HepG2 (cell line): ENCODE measurements around the gene ADM5. TPM values are rescaled to one million over a fixed set of nuclear protein-coding genes. Genes with fewer than 3 reads are reported as not detected.

Source experiments
- ATAC-seq: fragments of 200-7000 bp; cut with Tn5 transposase; 3 replicates; pipeline ENCODE4 v1.9.1; 2020; ENCODE audit warnings: mild to moderate bottlenecking, moderate library complexity
- BruUV-seq: library from RNA; stranded (reverse); fragments of 400-500 nt; replicated peaks from 2 replicates; lab custom pipeline; 2021; lab: Mats Ljungman, UMichigan
- CTCF ChIA-PET: fragments of 300-600 bp; formaldehyde crosslinking; extraction: SDS; loops from one replicate; lab custom pipeline; 2021; ENCODE audit warnings: low total read pairs, inconsistent platforms, low intra/inter-chr PET ratio; lab: Yijun Ruan, JAX
- POLR2A ChIA-PET: fragments of 350-600 bp; sonication (Branson Sonifier 250); formaldehyde crosslinking; loops from one replicate; lab custom pipeline; 2020; ENCODE audit warnings: antibody characterized with exemption, inconsistent platforms; lab: Yijun Ruan, JAX
- DNase-seq: peaks from one replicate; pipeline ENCODE4 v3.0.0-alpha.2; 2015; ENCODE audit warnings: low spot score
- FAIRE-seq: peaks from 3 replicates; lab custom pipeline; 2011; peaks lifted over from hg19 to GRCh38; lab: Jason Lieb, UNC
- H2AFZ ChIP-seq: one replicate; pipeline ENCODE4 v1.6.1; 2011; ENCODE audit warnings: low read length, inconsistent platforms
- H3K27ac ChIP-seq: fragments of 300-600 bp; 3 replicates; pipeline ENCODE4 v1.8.0; 2011; ENCODE audit warnings: mixed run types, mild to moderate bottlenecking, mixed read lengths, low read length, inconsistent platforms; ENCODE audit not compliant: insufficient read depth; ENCODE audit errors: extremely low read length
- H3K27me3 ChIP-seq, 2 experiments: fragments of 200-600 bp in 1 of 2; 2 replicates in 1 of 2; 3 replicates in 1 of 2; pipeline versions ENCODE4 v1.6.0 to v1.8.0; 2011; ENCODE audit warnings: low read length in 2 of 2, mild to moderate bottlenecking in 2 of 2, moderate library complexity in 2 of 2, inconsistent platforms in 1 of 2; ENCODE audit not compliant: insufficient read depth in 2 of 2, control insufficient read depth in 1 of 2
- H3K36me3 ChIP-seq, 2 experiments: fragments of 200-600 bp in 1 of 2; replicated peaks in 1 of 2; 2 replicates in 1 of 2; 3 replicates in 1 of 2; pipeline versions ENCODE4 v1.5.1 to v1.8.0; 2011; ENCODE audit warnings: low read length in 2 of 2, inconsistent platforms in 1 of 2; ENCODE audit not compliant: insufficient read depth in 2 of 2, control insufficient read depth in 1 of 2
- H3K4me1 ChIP-seq: 2 replicates; pipeline ENCODE4 v1.5.1; 2012; ENCODE audit warnings: low read length, inconsistent platforms; ENCODE audit not compliant: insufficient read depth
- H3K4me2 ChIP-seq: 2 replicates; pipeline ENCODE4 v1.6.0; 2011; ENCODE audit warnings: low read depth, low read length, inconsistent platforms
- H3K4me3 ChIP-seq, 3 experiments: fragments of 200-600 bp in 1 of 3; sonication (generic), shearing (Covaris generic) in 1 of 3; replicated peaks in 1 of 3; 2 replicates each; pipeline ENCODE4 v1.5.1; 2011 to 2016; ENCODE audit warnings: low read length in 3 of 3, inconsistent platforms in 2 of 3, low read depth in 2 of 3, mild to moderate bottlenecking in 2 of 3, control low read depth in 1 of 3, mixed read lengths in 1 of 3; ENCODE audit not compliant: insufficient read depth in 1 of 3
- H3K79me2 ChIP-seq: one replicate; pipeline ENCODE4 v1.6.1; 2011; ENCODE audit warnings: low read length, inconsistent platforms; ENCODE audit not compliant: insufficient read depth
- H3K9ac ChIP-seq: 2 replicates; pipeline ENCODE4 v1.6.0; 2011; ENCODE audit warnings: mild to moderate bottlenecking, low read depth, low read length, inconsistent platforms; ENCODE audit not compliant: insufficient read depth
- H3K9me3 ChIP-seq: 2 replicates; pipeline ENCODE4 v1.5.1; 2012; ENCODE audit warnings: mild to moderate bottlenecking, low read length
- H4K20me1 ChIP-seq: 2 replicates; pipeline ENCODE4 v1.6.0; 2011; ENCODE audit warnings: inconsistent platforms, mild to moderate bottlenecking, low read length, moderate library complexity; ENCODE audit not compliant: insufficient read depth
- AGO2 ChIP-seq: fragments of 200-400 bp; formaldehyde crosslinking; optimal IDR thresholded peaks from 2 replicates; pipeline ENCODE3; 2017; ENCODE audit warnings: mild to moderate bottlenecking, low read depth, low read length, moderate library complexity
- GATAD1 ChIP-seq: IDR thresholded peaks from 2 replicates; pipeline ENCODE4 v1.6.1; 2016; ENCODE audit warnings: missing genetic modification reagents, missing compliant biosample characterization
- MXI1 ChIP-seq: IDR thresholded peaks from 3 replicates; pipeline ENCODE4 v1.6.1; 2012; ENCODE audit warnings: low read depth, low read length, inconsistent platforms, borderline replicate concordance
- NFE2L2 ChIP-seq: fragments of 150-350 bp; IDR thresholded peaks from 2 replicates; pipeline ENCODE4 v1.6.1; 2014; ENCODE audit warnings: low read length
- POLR2A ChIP-seq, 2 experiments: IDR thresholded peaks; 2 replicates each; pipeline ENCODE4 v1.6.1; 2011; ENCODE audit warnings: low read depth in 2 of 2, low read length in 2 of 2, mild to moderate bottlenecking in 1 of 2, moderate library complexity in 1 of 2; ENCODE audit not compliant: insufficient read depth in 1 of 2
- POLR2AphosphoS2 ChIP-seq: IDR thresholded peaks from 2 replicates; pipeline ENCODE4 v1.6.1; 2011; ENCODE audit warnings: low read depth, low read length, improper control_type of control experiment
- RBFOX2 ChIP-seq: fragments of 200-400 bp; formaldehyde crosslinking; IDR thresholded peaks from 2 replicates; pipeline ENCODE4 v1.6.1; 2017; ENCODE audit warnings: low read depth, mild to moderate bottlenecking, low read length
- REPIN1 ChIP-seq: sonication (generic); formaldehyde crosslinking; IDR thresholded peaks from 2 replicates; pipeline ENCODE4 v1.8.0; 2022; ENCODE audit warnings: missing genetic modification reagents, low read depth, mild to moderate bottlenecking, borderline replicate concordance
- ZBTB3 ChIP-seq: sonication (generic); formaldehyde crosslinking; IDR thresholded peaks from 2 replicates; pipeline ENCODE4 v1.4.0; 2020; ENCODE audit warnings: low read depth, mild to moderate bottlenecking, moderate library complexity, missing genetic modification reagents, borderline replicate concordance
- WGBS: methylation state at CpG from one replicate; pipeline ENCODE4 v1.1.6; 2017; ENCODE audit warnings: low lambda C conversion rate; 5-methylcytosine and 5-hydroxymethylcytosine counted together
- in situ Hi-C: cut with HindIII; loops from 2 replicates; pipeline ENCODE4 v1.10.0; 2017; ENCODE audit warnings: low pct_unique_long_range_greater_than_20kb; ENCODE audit not compliant: extremely low pct_ligation_motif_present
- intact Hi-C: fragments of 100-400 bp; cut with micrococcal nuclease; formaldehyde crosslinking; loops from one replicate; pipeline ENCODE4 v1.10.0; 2022; ENCODE audit not compliant: unreplicated experiment
- polyA plus RNA-seq, 8 experiments: library from polyadenylated mRNA; depleted of rRNA in 3 of 8; stranded (reverse) in 7 of 8; unstranded in 1 of 8; fragments of >200 nt; fragmentation: Illumina TruSeq in 4 of 8; extraction: Trizol in 4 of 8; gene quantifications; 2 replicates each; pipeline versions ENCODE4 v1.2.1 to v1.2.3, GENCODE V29; 2011 to 2016; ENCODE audit warnings: low read depth in 4 of 8, missing spikeins in 1 of 8, mixed read lengths in 1 of 8; ENCODE audit not compliant: insufficient read depth in 1 of 8
- total RNA-seq, 5 experiments: library from RNA; depleted of rRNA; stranded (reverse); fragments of >200 nt; fragmentation: Illumina TruSeq; extraction: Trizol; gene quantifications; 2 replicates each; pipeline ENCODE4 v1.2.3, GENCODE V29; 2016; ENCODE audit warnings: low read depth in 1 of 5
- TF ChIP-seq, protein P1 (sequence below): sonication (generic); formaldehyde crosslinking; IDR thresholded peaks from 2 replicates; pipeline ENCODE4 v1.5.0; 2020; ENCODE audit warnings: missing genetic modification reagents, mild to moderate bottlenecking, borderline replicate concordance
- TF ChIP-seq, protein P2 (sequence below): sonication (generic); formaldehyde crosslinking; IDR thresholded peaks from 2 replicates; pipeline ENCODE4 v1.4.0; 2020; ENCODE audit warnings: low read depth, mild to moderate bottlenecking, missing genetic modification reagents

Gene ADM5
- total and polyA plus RNA-seq, 2 of the 13 experiments (the other 11 are each of a cell fraction or from before 2014, with no cell fraction given), result 2.7 to 4.1 TPM

- FAIRE-seq, result no peak
- peaks cover 22% of the 10 kb centered on the region for H4K20me1 ChIP-seq
- peaks cover 13% of the 10 kb centered on the region for H3K4me1 ChIP-seq
- no peak overlapping the region for H2AFZ ChIP-seq
- ATAC-seq, result no peak
- no peaks in the 10 kb centered on the region for H3K9me3 ChIP-seq
- intact Hi-C loops, result no loop called here
- BruUV-seq, result no TSS peak
- no peak overlapping the region for H3K27ac ChIP-seq
- 98% methylated on average over 10 of the region's 13 CpGs for WGBS
- in situ Hi-C loops, result no loop called here
- no peak overlapping the region for H3K9ac ChIP-seq
- peaks cover 22 to 66% of the 10 kb centered on the region in 2 experiments for H3K36me3 ChIP-seq
- H3K4me2 ChIP-seq, result no peak overlapping the region
- DNase-seq, result no peak
- H3K27me3 ChIP-seq, result no peaks in the 10 kb centered on the region
- peaks cover 16% of the 10 kb centered on the region for H3K79me2 ChIP-seq
- ChIA-PET CTCF (no interaction called here), POLR2A (interaction anchor here (1.2 to 1.5 kb wide), 2 partner anchors 9 to 166 kb away, joined by 3 to 5 read pairs; partner anchors contain the start of gene PTOV1)
- H3K4me3 ChIP-seq, result no peak overlapping the region
- 0 out of 2 replicates have a peak, but pooled peaks have one; percentile 39 for TF ChIP-seq POLR2AphosphoS2
- TF ChIP-seq REPIN1 (CRISPR knock-in tag), result no peak
These were observed 4.3 kb upstream of the ADM5 start for GRCh38 chr19:49684983-49685553.

GRCh38 chr19:49685845-49686332 is 3.5 kb upstream of the ADM5 start:
- POLR2A ChIA-PET, result interaction anchor here (1.2 to 1.5 kb wide), 2 partner anchors 10 to 165 kb away, joined by 3 to 5 read pairs; partner anchors contain the start of gene PTOV1
- H3K36me3 ChIP-seq, result peaks cover 25 to 64% of the 10 kb centered on the region in 2 experiments
- no peak overlapping the region for H3K27ac ChIP-seq
- intact Hi-C loops (no loop called here), in situ Hi-C loops (no loop called here)
- TF ChIP-seq, protein P1, sequence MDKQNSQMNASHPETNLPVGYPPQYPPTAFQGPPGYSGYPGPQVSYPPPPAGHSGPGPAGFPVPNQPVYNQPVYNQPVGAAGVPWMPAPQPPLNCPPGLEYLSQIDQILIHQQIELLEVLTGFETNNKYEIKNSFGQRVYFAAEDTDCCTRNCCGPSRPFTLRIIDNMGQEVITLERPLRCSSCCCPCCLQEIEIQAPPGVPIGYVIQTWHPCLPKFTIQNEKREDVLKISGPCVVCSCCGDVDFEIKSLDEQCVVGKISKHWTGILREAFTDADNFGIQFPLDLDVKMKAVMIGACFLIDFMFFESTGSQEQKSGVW (CRISPR knock-in tag), result no peak
- TF ChIP-seq ZBTB3, result no peak
- TF ChIP-seq NFE2L2, result no peak
- TF ChIP-seq POLR2A (IDR thresholded peaks at IDR 0.05; ENCODE audit: insufficient read depth in 1 of 2, low read depth in 2 of 2, low read length in 2 of 2), result 0 out of 4 replicates have a peak, but pooled peaks of 1 of the 2 experiments have one; percentile 32
- TF ChIP-seq, protein P2, sequence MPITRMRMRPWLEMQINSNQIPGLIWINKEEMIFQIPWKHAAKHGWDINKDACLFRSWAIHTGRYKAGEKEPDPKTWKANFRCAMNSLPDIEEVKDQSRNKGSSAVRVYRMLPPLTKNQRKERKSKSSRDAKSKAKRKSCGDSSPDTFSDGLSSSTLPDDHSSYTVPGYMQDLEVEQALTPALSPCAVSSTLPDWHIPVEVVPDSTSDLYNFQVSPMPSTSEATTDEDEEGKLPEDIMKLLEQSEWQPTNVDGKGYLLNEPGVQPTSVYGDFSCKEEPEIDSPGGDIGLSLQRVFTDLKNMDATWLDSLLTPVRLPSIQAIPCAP, result no peak
- TF ChIP-seq GATAD1 (CRISPR knock-in tag), result no peak
- TF ChIP-seq AGO2, result peak; percentile 62
- TF ChIP-seq MXI1, result no peak
- 0 out of 2 replicates have a peak, but pooled peaks have one; percentile 31 for TF ChIP-seq RBFOX2
- H3K79me2 ChIP-seq, result peaks cover 9% of the 10 kb centered on the region
- CTCF ChIA-PET, result no interaction called here
- H4K20me1 ChIP-seq, result peaks cover 14% of the 10 kb centered on the region
- FAIRE-seq (no peak), ATAC-seq (no peak), DNase-seq (no peak)
- H2AFZ ChIP-seq, result no peak overlapping the region
- WGBS, result 97% methylated on average over 19 of the region's 23 CpGs
- no peaks in the 10 kb centered on the region for H3K9me3 ChIP-seq
- no peaks in the 10 kb centered on the region for H3K27me3 ChIP-seq
- H3K4me2 ChIP-seq, result no peak overlapping the region
- H3K4me1 ChIP-seq, result peaks cover 5% of the 10 kb centered on the region
- H3K9ac ChIP-seq, result no peak overlapping the region
- no TSS peak for BruUV-seq
- H3K4me3 ChIP-seq, result no peak overlapping the region
